H1 (cell line): ENCODE results near the gene PPP2R3B. TPM values are rescaled to one million over a fixed set of nuclear protein-coding genes. Genes with fewer than 3 reads are reported as not detected.

Source experiments
- BACH1 ChIP-seq: IDR thresholded peaks from 2 replicates; pipeline ENCODE4 v1.6.1; 2012; ENCODE audit warnings: low read length, improper control_type of control experiment
- BRCA1 ChIP-seq: IDR thresholded peaks from 2 replicates; pipeline ENCODE4 v1.6.1; 2012; ENCODE audit warnings: low read depth, low read length, improper control_type of control experiment
- CBX5 ChIP-seq: fragments of 300-800, 300-1000 bp; sonication (generic); IDR thresholded peaks from 2 replicates; pipeline ENCODE4 v1.7.1; 2016; ENCODE audit warnings: antibody characterized with exemption, low read length, low read depth
- RAD21 ChIP-seq, 2 experiments: IDR thresholded peaks in 1 of 2; conservative IDR thresholded peaks in 1 of 2; 2 replicates each; pipeline ENCODE4 v1.6.1; 2011; ENCODE audit warnings: low read depth in 2 of 2, low read length in 2 of 2, improper control_type of control experiment in 1 of 2, inconsistent platforms in 1 of 2, mild to moderate bottlenecking in 1 of 2, moderate library complexity in 1 of 2
- RNF2 ChIP-seq: fragments of 200-900, 300-1000 bp; sonication (generic); IDR thresholded peaks from 2 replicates; pipeline ENCODE4 v1.7.1; 2016; ENCODE audit warnings: borderline replicate concordance, low read depth, mild to moderate bottlenecking, antibody characterized with exemption, low read length; ENCODE audit not compliant: poor library complexity, severe bottlenecking; ENCODE audit errors: missing control alignments
- SIN3A ChIP-seq, 2 experiments: IDR thresholded peaks in 1 of 2; conservative IDR thresholded peaks in 1 of 2; 2 replicates each; pipeline ENCODE4 v1.6.1; 2011 to 2012; ENCODE audit warnings: low read length in 2 of 2, improper control_type of control experiment in 1 of 2, low read depth in 1 of 2, mild to moderate bottlenecking in 1 of 2
- SUZ12 ChIP-seq: fragments of 200-600 bp; sonication (generic); IDR thresholded peaks from 2 replicates; pipeline ENCODE4 v1.6.1; 2012; ENCODE audit warnings: mild to moderate bottlenecking, inconsistent platforms, low read length, moderate library complexity, mixed read lengths
- ZNF274 ChIP-seq: IDR thresholded peaks from 2 replicates; pipeline ENCODE4 v1.7.0; 2012; ENCODE audit warnings: low read length, borderline replicate concordance; ENCODE audit errors: extremely low read depth
- polyA plus RNA-seq, 7 experiments: library from polyadenylated mRNA; depleted of rRNA in 3 of 7; stranded (reverse) in 5 of 7; unstranded in 2 of 7; fragments of >200 nt in 5 of 7; fragments of 200-250 nt in 2 of 7; gene quantifications; 1 replicate in 5 of 7; 2 replicates in 1 of 7; 4 replicates in 1 of 7; pipeline versions ENCODE4 v1.2.1 to v1.2.3, GENCODE V29; 2011 to 2013; ENCODE audit warnings: missing spikeins in 2 of 7, mixed read lengths in 2 of 7
- total RNA-seq: library from RNA; stranded (reverse); fragmentation: NEBNext Ultra II Directional; extraction: Animal tissue kit (Norgen Biotek cat#: 25700); gene quantifications from 2 replicates; pipeline ENCODE4 v1.2.1, GENCODE V29; 2021
- TF ChIP-seq, protein P1 (sequence below), 3 experiments: IDR thresholded peaks; 1 replicate in 2 of 3; 2 replicates in 1 of 3; pipeline versions ENCODE4 v1.5.1 to v1.6.1; 2011; ENCODE audit warnings: low read length in 3 of 3, mild to moderate bottlenecking in 3 of 3, inconsistent platforms in 2 of 3, low read depth in 1 of 3, moderate library complexity in 1 of 3; ENCODE audit not compliant: insufficient read depth in 1 of 3; ENCODE audit errors: control extremely low read depth in 1 of 3

Gene PPP2R3B
- total and polyA plus RNA-seq, 2 of the 8 experiments (the other 6 are each of a cell fraction or from before 2014, with no cell fraction given), result 47.6 to 86.7 TPM

DNA sequence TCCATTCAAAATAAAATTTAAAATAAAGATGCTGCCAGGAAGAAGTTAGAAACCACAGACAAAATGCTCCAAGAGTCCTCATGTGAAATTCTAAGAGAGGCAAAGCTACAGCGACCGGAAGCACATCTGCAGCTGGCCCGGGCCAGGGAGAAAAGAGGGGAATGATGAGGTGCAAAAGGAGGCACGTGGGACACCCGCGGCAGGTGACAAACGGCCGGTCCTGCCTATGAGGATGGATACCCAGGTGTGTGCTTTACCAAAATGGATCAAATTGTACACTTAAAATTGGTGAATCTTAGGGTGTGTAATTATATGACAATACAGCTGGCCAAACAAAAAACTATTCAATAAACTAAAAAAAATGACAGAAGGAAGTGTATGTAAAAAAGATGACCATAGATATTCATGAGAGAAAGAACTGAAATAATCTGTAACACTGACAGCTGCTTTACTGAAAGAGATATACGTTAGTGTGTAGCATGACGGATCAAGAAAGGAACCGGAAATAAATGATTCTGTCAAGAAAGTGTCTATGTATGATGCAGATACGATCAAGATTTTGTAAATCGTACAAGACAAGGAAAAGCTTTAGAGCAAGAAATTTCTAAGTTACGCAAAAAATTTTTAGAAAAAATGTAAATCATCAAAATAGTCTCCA lies 29.5 kb downstream of the PPP2R3B start (continued):
- TF ChIP-seq, protein P1, sequence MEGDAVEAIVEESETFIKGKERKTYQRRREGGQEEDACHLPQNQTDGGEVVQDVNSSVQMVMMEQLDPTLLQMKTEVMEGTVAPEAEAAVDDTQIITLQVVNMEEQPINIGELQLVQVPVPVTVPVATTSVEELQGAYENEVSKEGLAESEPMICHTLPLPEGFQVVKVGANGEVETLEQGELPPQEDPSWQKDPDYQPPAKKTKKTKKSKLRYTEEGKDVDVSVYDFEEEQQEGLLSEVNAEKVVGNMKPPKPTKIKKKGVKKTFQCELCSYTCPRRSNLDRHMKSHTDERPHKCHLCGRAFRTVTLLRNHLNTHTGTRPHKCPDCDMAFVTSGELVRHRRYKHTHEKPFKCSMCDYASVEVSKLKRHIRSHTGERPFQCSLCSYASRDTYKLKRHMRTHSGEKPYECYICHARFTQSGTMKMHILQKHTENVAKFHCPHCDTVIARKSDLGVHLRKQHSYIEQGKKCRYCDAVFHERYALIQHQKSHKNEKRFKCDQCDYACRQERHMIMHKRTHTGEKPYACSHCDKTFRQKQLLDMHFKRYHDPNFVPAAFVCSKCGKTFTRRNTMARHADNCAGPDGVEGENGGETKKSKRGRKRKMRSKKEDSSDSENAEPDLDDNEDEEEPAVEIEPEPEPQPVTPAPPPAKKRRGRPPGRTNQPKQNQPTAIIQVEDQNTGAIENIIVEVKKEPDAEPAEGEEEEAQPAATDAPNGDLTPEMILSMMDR (IDR thresholded peaks at IDR 0.05; ENCODE audit: control extremely low read depth in 1 of 3, insufficient read depth in 1 of 3, low read depth in 1 of 3, low read length in 3 of 3), result no peak
- TF ChIP-seq BACH1 (no peak), RNF2 (no peak), BRCA1 (no peak), CBX5 (no peak), SIN3A (conservative IDR thresholded peaks at IDR 0.05 in 1 of 2, IDR thresholded peaks at IDR 0.05 in 1 of 2; ENCODE audit: low read depth in 1 of 2, low read length in 2 of 2) (no peak), SUZ12 (no peak), ZNF274 (no peak), RAD21 (IDR thresholded peaks at IDR 0.05 in 1 of 2, conservative IDR thresholded peaks at IDR 0.05 in 1 of 2; ENCODE audit: low read depth in 2 of 2, low read length in 2 of 2) (no peak)
